Testis (tissue), 2 donors: ENCODE data around the gene TST.

Experiments used
- POLR2A ChIP-seq: fragments of 450-650 bp; IDR thresholded peaks from one replicate; pipeline ENCODE4 v1.6.1; 2017; ENCODE audit warnings: antibody characterized with exemption, mild to moderate bottlenecking, moderate library complexity
- TF ChIP-seq, protein P1 (sequence below), 3 experiments: fragments of 450-650 bp in 2 of 3; fragments of 200-600 bp in 1 of 3; sonication (generic) in 1 of 3; IDR thresholded peaks; one replicate each; pipeline ENCODE4 v1.5.1; 2016 to 2019; ENCODE audit warnings: antibody characterized with exemption in 3 of 3, mild to moderate bottlenecking in 2 of 3, moderate library complexity in 1 of 3

GRCh38 chr22:37012956-37013355 is 6.3 kb downstream of the TST start:
- TF ChIP-seq, protein P1, sequence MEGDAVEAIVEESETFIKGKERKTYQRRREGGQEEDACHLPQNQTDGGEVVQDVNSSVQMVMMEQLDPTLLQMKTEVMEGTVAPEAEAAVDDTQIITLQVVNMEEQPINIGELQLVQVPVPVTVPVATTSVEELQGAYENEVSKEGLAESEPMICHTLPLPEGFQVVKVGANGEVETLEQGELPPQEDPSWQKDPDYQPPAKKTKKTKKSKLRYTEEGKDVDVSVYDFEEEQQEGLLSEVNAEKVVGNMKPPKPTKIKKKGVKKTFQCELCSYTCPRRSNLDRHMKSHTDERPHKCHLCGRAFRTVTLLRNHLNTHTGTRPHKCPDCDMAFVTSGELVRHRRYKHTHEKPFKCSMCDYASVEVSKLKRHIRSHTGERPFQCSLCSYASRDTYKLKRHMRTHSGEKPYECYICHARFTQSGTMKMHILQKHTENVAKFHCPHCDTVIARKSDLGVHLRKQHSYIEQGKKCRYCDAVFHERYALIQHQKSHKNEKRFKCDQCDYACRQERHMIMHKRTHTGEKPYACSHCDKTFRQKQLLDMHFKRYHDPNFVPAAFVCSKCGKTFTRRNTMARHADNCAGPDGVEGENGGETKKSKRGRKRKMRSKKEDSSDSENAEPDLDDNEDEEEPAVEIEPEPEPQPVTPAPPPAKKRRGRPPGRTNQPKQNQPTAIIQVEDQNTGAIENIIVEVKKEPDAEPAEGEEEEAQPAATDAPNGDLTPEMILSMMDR (IDR thresholded peaks at IDR 0.05), result no peak
- no peak for TF ChIP-seq POLR2A
